Cardiac muscle cell (in vitro differentiated cells and primary cell): ENCODE data around the gene NKAP. TPM values are rescaled to one million over a fixed set of nuclear protein-coding genes. Genes with fewer than 3 reads are reported as not detected.

Source experiments
- DNase-seq, 2 donors: peaks; one replicate each; pipeline versions ENCODE4 v3.0.0 to v3.0.0-alpha.2; 2010 to 2017; ENCODE audit warnings: low read depth in 1 of 2, low spot score in 1 of 2
- H3K27ac ChIP-seq: fragments of 200-600 bp; sonication (generic); 2 replicates; pipeline ENCODE4 v1.5.1; 2016
- H3K27me3 ChIP-seq: fragments of 200-600 bp; sonication (generic); 2 replicates; pipeline ENCODE4 v1.6.0; 2016; ENCODE audit warnings: control low read depth
- H3K36me3 ChIP-seq: fragments of 200-600 bp; sonication (generic); 2 replicates; pipeline ENCODE4 v1.5.1; 2016; ENCODE audit warnings: control low read depth
- H3K4me1 ChIP-seq: fragments of 200-600 bp; sonication (generic); 2 replicates; pipeline ENCODE4 v1.8.1; 2017; ENCODE audit warnings: low read depth, mild to moderate bottlenecking, mixed run types
- H3K4me3 ChIP-seq: fragments of 200-600 bp; sonication (generic); 2 replicates; pipeline ENCODE4 v1.5.1; 2016; ENCODE audit warnings: mild to moderate bottlenecking
- H3K9me3 ChIP-seq: fragments of 200-600 bp; sonication (generic); 2 replicates; pipeline ENCODE4 v1.5.1; 2017; ENCODE audit warnings: low read depth, mild to moderate bottlenecking, control low read depth
- CTCF ChIP-seq: IDR thresholded peaks from 2 replicates; pipeline ENCODE4 v1.5.1; 2012; ENCODE audit warnings: low read depth, mild to moderate bottlenecking, low read length
- polyA plus RNA-seq: library from polyadenylated mRNA; unstranded; fragments of >200 nt; fragmentation: Nextera tagmentation; extraction: Ambion mirVana; gene quantifications from 2 replicates; pipeline ENCODE4 v1.2.1, GENCODE V29; 2016
- total RNA-seq: library from RNA; depleted of rRNA; stranded (reverse); fragments of >200 nt; gene quantifications from 2 replicates; pipeline ENCODE4 v1.2.3, GENCODE V29; 2016

Gene NKAP
- 6.8 and 8.3 TPM in 2 replicates for total RNA-seq
- 5.6 and 6.9 TPM in 2 replicates for polyA plus RNA-seq

- Histone ChIP-seq H3K4me1 (no peaks in the 10 kb centered on the region), H3K27ac (peak within 1 kb of the TSS; percentile 88), H3K9me3 (no peaks in the 10 kb centered on the region), H3K4me3 (peak within 1 kb of the TSS; percentile 68), H3K27me3 (no peaks in the 10 kb centered on the region), H3K36me3 (no peaks in the 10 kb centered on the region)
- DNase-seq: peak; percentile 78 to 95
- no peak for TF ChIP-seq CTCF
These were observed at the start of gene NKAP for GRCh38 chrX:119943185-119943988. NKAP (minus strand) TSS chrX:119943751; CDS start chrX:119943605, 146 bp downstream.

DNA sequence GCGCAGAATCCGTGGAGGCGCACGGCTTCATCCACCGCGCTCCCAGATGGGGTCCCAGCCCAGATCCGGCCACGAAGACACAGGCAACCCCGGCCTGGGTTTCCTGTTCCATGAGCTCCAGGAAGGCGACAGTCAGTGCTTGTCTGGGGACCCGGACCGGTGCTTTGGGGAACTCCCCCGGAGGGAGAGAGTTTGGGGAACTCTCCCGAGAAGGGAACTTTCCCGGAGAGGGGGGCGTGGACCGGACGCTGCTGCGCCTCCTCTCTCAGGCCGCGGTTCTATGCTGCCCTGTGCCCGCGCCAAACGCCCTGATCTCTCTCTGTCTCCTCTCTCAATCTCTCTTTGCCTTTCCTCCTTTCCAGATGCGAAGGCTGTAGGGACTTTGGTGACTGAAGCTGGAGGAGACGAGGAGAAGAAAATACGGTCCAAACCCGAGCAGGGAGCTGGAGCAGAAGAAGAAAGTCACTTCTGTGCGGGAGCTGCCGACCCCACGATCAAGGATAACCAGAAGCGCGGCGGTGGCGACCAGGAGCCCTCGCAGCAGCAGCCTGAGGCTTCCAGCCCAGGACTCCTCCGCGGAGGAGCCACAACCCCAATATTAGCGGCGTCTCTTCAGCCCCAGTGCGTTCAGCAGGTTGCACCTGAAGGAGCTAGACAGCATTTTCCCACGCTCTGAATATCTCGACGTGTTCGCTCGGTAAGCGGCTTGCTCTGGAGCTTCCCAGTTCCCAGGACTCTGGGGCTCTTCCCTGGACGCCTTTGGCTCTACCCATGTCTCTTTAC lies 47.6 kb upstream of the NKAP start:
- DNase-seq: no peak
- no peak for TF ChIP-seq CTCF
- no peak overlapping the region for H3K27ac ChIP-seq
- H3K4me3 ChIP-seq: peak overlapping the region; percentile 14
- H3K9me3 ChIP-seq: no peaks in the 10 kb centered on the region
- peaks cover 99% of the 10 kb centered on the region for H3K27me3 ChIP-seq
- no peaks in the 10 kb centered on the region for H3K4me1 ChIP-seq
- H3K36me3 ChIP-seq: no peaks in the 10 kb centered on the region

GRCh38 chrX:119990556-119991004 lies 47.0 kb upstream of the NKAP start:
- Histone ChIP-seq H3K27me3 (peaks cover 99% of the 10 kb centered on the region), H3K4me3 (peak overlapping the region; percentile 14), H3K36me3 (no peaks in the 10 kb centered on the region), H3K4me1 (no peaks in the 10 kb centered on the region), H3K9me3 (no peaks in the 10 kb centered on the region), H3K27ac (no peak overlapping the region)
- TF ChIP-seq CTCF: no peak
- DNase-seq: no peak

GRCh38 chrX:119989905-119990555 lies 46.5 kb upstream of the NKAP start:
- TF ChIP-seq CTCF: no peak
- H3K27me3 ChIP-seq: peaks cover 98% of the 10 kb centered on the region

GRCh38 chrX:119986203-119986602 lies 42.7 kb upstream of the NKAP start:
- H3K9me3 ChIP-seq: no peaks in the 10 kb centered on the region
- DNase-seq: no peak
- no peaks in the 10 kb centered on the region for H3K36me3 ChIP-seq
- TF ChIP-seq CTCF: no peak
- H3K4me3 ChIP-seq: no peak overlapping the region
- H3K27me3 ChIP-seq: peaks cover 80% of the 10 kb centered on the region
- H3K4me1 ChIP-seq: no peaks in the 10 kb centered on the region
- no peak overlapping the region for H3K27ac ChIP-seq

More at GRCh38 chrX:119989905-119990555, 46.5 kb upstream of the NKAP start:
- peak in 1 of 2 donors; percentile 3 for DNase-seq
- Histone ChIP-seq H3K27ac (no peak overlapping the region), H3K4me3 (no peak overlapping the region), H3K9me3 (no peaks in the 10 kb centered on the region), H3K36me3 (no peaks in the 10 kb centered on the region), H3K4me1 (no peaks in the 10 kb centered on the region)
